Ovary (tissue), 9 donors: Measurements from ENCODE around the gene ARMH3. TPM values are rescaled to one million over a fixed set of nuclear protein-coding genes. Genes with fewer than 3 reads are reported as not detected.

Experiments used
- DNase-seq, 5 donors: peaks; one replicate each; pipeline ENCODE4 v3.0.0-alpha.2; 2019 to 2020
- H3K27ac ChIP-seq, 2 donors: fragments of 200-600 bp; one replicate each; pipeline versions ENCODE4 v1.5.1 to v1.8.0; 2019 to 2022
- H3K27me3 ChIP-seq: fragments of 200-600 bp; one replicate; pipeline ENCODE4 v1.8.0; 2022
- H3K36me3 ChIP-seq: fragments of 200-600 bp; sonication (generic); one replicate; pipeline ENCODE4 v1.5.1; 2019
- H3K4me1 ChIP-seq: one replicate; pipeline ENCODE4 v1.8.1; 2013; ENCODE audit warnings: mild to moderate bottlenecking, moderate library complexity; ENCODE audit not compliant: insufficient read depth
- H3K4me3 ChIP-seq: fragments of 200-600 bp; sonication (generic); one replicate; pipeline ENCODE4 v1.5.1; 2017
- H3K9me3 ChIP-seq, 2 donors: fragments of 200-600 bp in 1 of 2; sonication (generic) in 1 of 2; one replicate each; pipeline versions ENCODE4 v1.5.1 to v1.8.1; 2013 to 2019; ENCODE audit warnings: mild to moderate bottlenecking in 1 of 2, moderate library complexity in 1 of 2
- EP300 ChIP-seq: sonication (generic); formaldehyde crosslinking; IDR thresholded peaks from one replicate; pipeline ENCODE4 v1.6.1; 2017; ENCODE audit warnings: antibody characterized with exemption
- POLR2A ChIP-seq: fragments of 450-650 bp; IDR thresholded peaks from one replicate; pipeline ENCODE4 v1.6.1; 2017; ENCODE audit warnings: antibody characterized with exemption, mild to moderate bottlenecking, moderate library complexity
- WGBS, 3 donors: extraction: QIAGEN DNeasy Blood & Tissue Kit in 1 of 3; methylation state at CpG; one replicate each; pipeline versions ENCODE4 v1.1.5 to v1.1.7; 2013 to 2017; 5-methylcytosine and 5-hydroxymethylcytosine counted together
- intact Hi-C, 4 donors: fragments of 100-400 bp; cut with DNase I; formaldehyde crosslinking; loops; one replicate each; pipeline versions ENCODE4 v1.11.0 to v1.15.1; 2022 to 2023
- polyA plus RNA-seq, 2 donors: library from polyadenylated mRNA; stranded (reverse); fragments of 200-250 nt in 1 of 2; fragments of 350-450 nt in 1 of 2; fragmentation: Illumina TruSeq in 1 of 2; extraction: RNeasy Lipid Tissue Mini Kit (QIAGEN cat#74804) in 1 of 2; gene quantifications; one replicate each; pipeline ENCODE4 v1.2.3, GENCODE V29; 2013 to 2014
- total RNA-seq, 7 donors: library from RNA; depleted of rRNA in 2 of 7; stranded (reverse); fragments of >200 nt in 2 of 7; fragmentation: NEBNext Ultra II Directional in 3 of 7; extraction: Animal tissue kit (Norgen Biotek cat#: 25700) in 3 of 7; gene quantifications; one replicate each; pipeline versions ENCODE4 v1.1.0 to v1.2.4, GENCODE V29; 2016 to 2023
- TF ChIP-seq, protein P1 (sequence below), 3 donors: fragments of 450-650 bp in 2 of 3; fragments of 200-600 bp in 1 of 3; IDR thresholded peaks; one replicate each; pipeline versions ENCODE4 v1.5.1 to v1.8.0; 2016 to 2022; ENCODE audit warnings: antibody characterized with exemption in 3 of 3, mild to moderate bottlenecking in 1 of 3
- donor health status: DM: no; HTN: no; CAD: no; lungs with moderate emphysema.
- donor health status: DM: no; HTN: no; CAD: no.
- donor health status: Bipolar disorder and iron deficiency.
- donor health status: DM: yes; HTN: yes; CAD: no.
- donor health status: DM: no; HTN: no; CAD: no.
- donor health status: DM: yes; HTN: yes; CAD: no.

ARMH3 gene
- total and polyA plus RNA-seq, 9 donors = 9.1 to 24.2 (median 18.1) TPM

DNA sequence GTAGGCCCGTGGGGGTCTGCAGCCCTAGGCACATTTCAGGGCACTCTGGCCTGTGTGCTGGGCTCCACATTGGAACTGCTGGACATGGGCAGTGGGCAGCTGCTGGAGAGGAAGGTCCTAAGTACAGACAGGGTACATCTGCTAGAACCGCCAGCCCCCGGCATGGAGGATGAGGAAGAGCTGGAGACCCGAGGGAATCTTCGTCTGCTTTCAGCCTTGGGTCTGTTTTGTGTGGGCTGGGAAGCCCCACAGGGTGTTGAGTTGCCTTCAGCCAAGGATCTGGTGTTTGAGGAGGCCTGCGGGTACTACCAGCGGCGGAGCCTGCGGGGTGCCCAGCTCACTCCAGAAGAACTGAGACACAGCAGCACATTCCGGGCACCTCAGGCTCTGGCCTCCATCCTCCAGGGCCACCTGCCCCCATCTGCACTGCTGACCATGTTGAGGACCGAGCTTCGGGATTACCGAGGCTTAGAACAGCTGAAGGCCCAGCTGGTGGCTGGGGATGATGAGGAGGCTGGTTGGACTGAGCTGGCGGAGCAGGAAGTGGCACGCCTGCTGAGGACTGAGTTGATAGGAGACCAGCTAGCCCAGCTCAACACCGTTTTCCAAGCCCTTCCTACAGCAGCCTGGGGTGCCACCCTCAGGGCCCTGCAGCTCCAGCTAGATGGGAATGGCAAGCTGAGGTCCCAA is 10.6 kb upstream of the ARMH3 start:
- Histone ChIP-seq H3K36me3 (no peaks in the 10 kb centered on the region), H3K4me1 (peaks cover 7% of the 10 kb centered on the region), H3K9me3 (no peaks in the 10 kb centered on the region), H3K27me3 (no peaks in the 10 kb centered on the region), H3K27ac (peak overlapping the region; percentile 77 to 86), H3K4me3 (peak overlapping the region; percentile 83)
- peak in 1 of 5 donors; percentile 33 for DNase-seq
- intact Hi-C loops = loop anchor here in 2 of 4 donors (5.0 to 10.0 kb wide), 2 partner anchors 48 to 51 kb away; no protein-coding TSS in a partner anchor
- TF ChIP-seq EP300 = no peak
- TF ChIP-seq, protein P1, sequence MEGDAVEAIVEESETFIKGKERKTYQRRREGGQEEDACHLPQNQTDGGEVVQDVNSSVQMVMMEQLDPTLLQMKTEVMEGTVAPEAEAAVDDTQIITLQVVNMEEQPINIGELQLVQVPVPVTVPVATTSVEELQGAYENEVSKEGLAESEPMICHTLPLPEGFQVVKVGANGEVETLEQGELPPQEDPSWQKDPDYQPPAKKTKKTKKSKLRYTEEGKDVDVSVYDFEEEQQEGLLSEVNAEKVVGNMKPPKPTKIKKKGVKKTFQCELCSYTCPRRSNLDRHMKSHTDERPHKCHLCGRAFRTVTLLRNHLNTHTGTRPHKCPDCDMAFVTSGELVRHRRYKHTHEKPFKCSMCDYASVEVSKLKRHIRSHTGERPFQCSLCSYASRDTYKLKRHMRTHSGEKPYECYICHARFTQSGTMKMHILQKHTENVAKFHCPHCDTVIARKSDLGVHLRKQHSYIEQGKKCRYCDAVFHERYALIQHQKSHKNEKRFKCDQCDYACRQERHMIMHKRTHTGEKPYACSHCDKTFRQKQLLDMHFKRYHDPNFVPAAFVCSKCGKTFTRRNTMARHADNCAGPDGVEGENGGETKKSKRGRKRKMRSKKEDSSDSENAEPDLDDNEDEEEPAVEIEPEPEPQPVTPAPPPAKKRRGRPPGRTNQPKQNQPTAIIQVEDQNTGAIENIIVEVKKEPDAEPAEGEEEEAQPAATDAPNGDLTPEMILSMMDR (IDR thresholded peaks at IDR 0.05) = no peak
- TF ChIP-seq POLR2A = no peak
- WGBS, 3 donors = 72 to 80% (median 76%) methylated on average over 15 to 16 of the region's 16 CpGs

DNA sequence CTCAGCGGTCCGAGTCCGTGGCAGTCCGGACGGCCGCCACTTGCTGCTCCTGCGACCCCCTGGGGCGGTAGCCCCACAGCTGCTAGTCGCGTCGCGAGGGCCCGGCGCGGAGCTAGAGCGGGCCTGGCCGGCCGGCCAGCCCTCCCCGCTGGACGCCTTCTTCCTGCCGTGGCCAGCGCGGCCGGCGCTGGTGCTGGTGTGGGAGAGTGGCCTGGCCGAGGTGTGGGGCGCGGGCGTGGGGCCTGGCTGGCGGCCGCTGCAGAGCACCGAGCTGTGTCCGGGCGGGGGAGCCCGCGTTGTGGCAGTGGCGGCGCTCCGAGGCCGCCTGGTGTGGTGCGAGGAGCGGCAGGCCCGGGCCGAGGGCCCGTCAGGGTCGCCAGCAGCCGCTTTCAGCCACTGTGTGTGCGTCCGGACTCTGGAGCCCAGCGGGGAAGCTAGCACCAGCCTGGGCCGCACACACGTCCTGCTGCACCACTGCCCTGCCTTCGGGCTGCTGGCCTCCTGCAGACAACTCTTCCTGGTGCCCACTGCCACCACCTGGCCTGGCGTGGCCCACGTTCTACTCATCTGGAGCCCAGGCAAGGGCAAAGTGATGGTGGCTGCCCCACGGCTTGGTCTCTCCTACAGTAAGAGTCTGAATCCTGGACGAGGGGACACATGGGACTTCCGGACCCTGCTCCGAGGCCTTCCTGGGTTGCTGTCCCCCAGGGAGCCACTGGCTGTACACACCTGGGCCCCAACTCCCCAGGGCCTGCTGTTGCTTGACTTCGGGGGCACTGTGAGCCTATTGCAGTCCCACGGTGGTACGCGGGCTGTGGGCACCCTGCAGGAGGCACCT is 9.8 kb upstream of the ARMH3 start:
- H3K27me3 ChIP-seq = no peaks in the 10 kb centered on the region
- intact Hi-C loops = loop anchor here in 2 of 4 donors (5.0 to 10.0 kb wide), 2 partner anchors 49 to 52 kb away; no protein-coding TSS in a partner anchor
- no peaks in the 10 kb centered on the region for H3K36me3 ChIP-seq
- 0 to 6% (median 6%) methylated on average over 41 to 63 of the region's 63 CpGs for whole genome bisulfite sequencing, 3 donors
- H3K4me3 ChIP-seq = peak overlapping the region; percentile 83
- TF ChIP-seq EP300 (no peak), POLR2A (no peak)
- TF ChIP-seq, protein P1 (IDR thresholded peaks at IDR 0.05) = no peak
- H3K4me1 ChIP-seq = peaks cover 7% of the 10 kb centered on the region
- peak; percentile 23 to 70 (median 48) for DNase-seq
- peak overlapping the region; percentile 77 to 86 for H3K27ac ChIP-seq
- no peaks in the 10 kb centered on the region for H3K9me3 ChIP-seq

DNA sequence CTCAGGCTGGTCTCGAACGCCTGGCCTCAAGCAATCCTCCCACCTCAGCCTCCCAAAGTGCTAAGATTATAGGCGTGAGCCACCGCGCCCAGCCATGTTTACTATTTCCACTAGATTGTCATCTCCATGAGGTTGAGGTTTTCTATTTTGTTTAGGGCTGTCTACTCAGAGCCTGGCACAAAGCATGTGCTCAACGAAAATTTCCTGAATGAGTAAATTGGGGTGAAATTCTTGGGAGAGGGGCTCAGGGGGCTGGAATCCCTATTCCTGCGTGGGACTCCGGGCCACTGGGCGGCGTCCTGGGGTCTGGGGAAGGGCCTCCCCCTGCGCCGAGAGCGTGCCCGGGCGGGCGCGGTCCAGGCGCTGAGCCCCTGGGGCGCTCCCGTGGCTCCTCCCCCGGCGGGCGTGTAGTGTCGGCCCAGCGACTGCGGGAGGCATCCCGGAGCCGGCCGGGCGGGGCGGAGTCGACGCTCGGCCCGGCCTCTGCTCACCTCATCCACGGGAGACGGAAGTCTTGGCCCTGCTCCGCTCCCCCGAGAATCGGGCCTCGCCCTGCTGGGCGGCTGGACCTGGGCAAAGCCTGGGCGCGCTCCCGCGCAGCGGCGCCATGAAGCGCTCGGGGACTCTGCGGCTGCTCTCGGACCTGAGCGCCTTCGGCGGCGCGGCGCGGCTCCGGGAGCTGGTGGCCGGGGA is 9.0 kb upstream of the ARMH3 start, which contains the start of gene HPS6:
TSS of gene HPS6 (plus strand) at position 482 of the 693 bp plus-strand sequence. CDS start at position 608, 126 bp downstream.
- intact Hi-C loops = loop anchor here in 2 of 4 donors (5.0 to 10.0 kb wide), 2 partner anchors 50 to 52 kb away; no protein-coding TSS in a partner anchor
- H3K27me3 ChIP-seq = no peaks in the 10 kb centered on the region
- peaks cover 7% of the 10 kb centered on the region for H3K4me1 ChIP-seq
- no peaks in the 10 kb centered on the region for H3K9me3 ChIP-seq
- peak within 1 kb of the TSS; percentile 77 to 86 for H3K27ac ChIP-seq
- DNase-seq = peak; percentile 88 to 92 (median 89)
- 0 to 2% (median 1%) methylated on average over 52 to 61 of the region's 61 CpGs for WGBS, 3 donors
- TF ChIP-seq POLR2A (peak; percentile 67), EP300 (no peak)
- H3K4me3 ChIP-seq = peak within 1 kb of the TSS; percentile 83
- no peaks in the 10 kb centered on the region for H3K36me3 ChIP-seq

DNA sequence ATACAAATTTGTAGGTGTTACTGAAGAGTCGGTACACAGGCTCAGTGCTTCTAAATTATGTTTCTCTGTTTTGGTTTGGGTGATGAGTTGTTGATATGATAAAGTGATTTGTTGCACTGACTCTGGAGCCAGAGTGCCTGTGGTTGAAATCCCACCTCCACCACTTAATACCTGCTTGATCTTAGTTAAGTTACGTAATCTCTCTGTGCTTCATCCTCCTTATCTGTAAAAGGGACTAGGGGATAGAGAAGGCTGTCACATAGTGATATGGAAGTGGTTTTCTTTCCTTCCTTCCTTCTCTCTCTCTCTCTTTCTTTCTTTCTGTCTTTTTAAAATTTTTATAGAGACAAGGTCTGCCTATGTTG is 8.5 kb upstream of the ARMH3 start:
- Histone ChIP-seq H3K36me3 (no peaks in the 10 kb centered on the region), H3K9me3 (no peaks in the 10 kb centered on the region), H3K4me1 (peaks cover 7% of the 10 kb centered on the region), H3K4me3 (peak overlapping the region; percentile 83), H3K27ac (peak overlapping the region; percentile 77 to 86), H3K27me3 (no peaks in the 10 kb centered on the region)
- no peak for DNase-seq
- no peak for TF ChIP-seq EP300
- TF ChIP-seq POLR2A = no peak
- TF ChIP-seq, protein P1 (IDR thresholded peaks at IDR 0.05) = no peak
- 46 to 60% (median 49%) methylated on average over 2 of the region's 2 CpGs for WGBS, 3 donors
- intact Hi-C loops = loop anchor here in 1 of 4 donors (10.0 kb wide), 1 partner anchor 50 kb away; no protein-coding TSS in a partner anchor
